Astrocyte (in vitro differentiated cells and primary cell): ENCODE results near the gene VPS41. TPM values are rescaled to one million over a fixed set of nuclear protein-coding genes. Genes with fewer than 3 reads are reported as not detected.

Source experiments
- DNase-seq: peaks from one replicate; pipeline ENCODE4 v3.0.0-alpha.2; 2010; ENCODE audit warnings: low read depth
- FAIRE-seq: peaks from 2 replicates; lab custom pipeline; 2011; peaks lifted over from hg19 to GRCh38; lab: Jason Lieb, UNC
- H2AFZ ChIP-seq: 2 replicates; pipeline ENCODE4 v1.6.0; 2012; ENCODE audit warnings: low read depth, low read length, inconsistent platforms
- H3K27ac ChIP-seq: 2 replicates; pipeline ENCODE4 v1.5.1; 2011; ENCODE audit warnings: low read depth, low read length, inconsistent platforms
- H3K27me3 ChIP-seq: 2 replicates; pipeline ENCODE4 v1.6.0; 2011; ENCODE audit warnings: low read length, inconsistent platforms; ENCODE audit not compliant: insufficient read depth
- H3K36me3 ChIP-seq: 2 replicates; pipeline ENCODE4 v1.5.1; 2011; ENCODE audit warnings: low read length, inconsistent platforms; ENCODE audit not compliant: insufficient read depth
- H3K4me1 ChIP-seq: 2 replicates; pipeline ENCODE4 v1.5.1; 2011; ENCODE audit warnings: low read length, inconsistent platforms; ENCODE audit not compliant: insufficient read depth
- H3K4me2 ChIP-seq: 2 replicates; pipeline ENCODE4 v1.6.0; 2012; ENCODE audit warnings: low read length, inconsistent platforms
- H3K4me3 ChIP-seq: 2 replicates; pipeline ENCODE4 v1.5.1; 2011; ENCODE audit warnings: low read depth, mild to moderate bottlenecking, low read length, inconsistent platforms; ENCODE audit not compliant: insufficient read depth
- H3K79me2 ChIP-seq: 2 replicates; pipeline ENCODE4 v1.6.0; 2012; ENCODE audit warnings: mild to moderate bottlenecking, low read length, inconsistent platforms; ENCODE audit not compliant: insufficient read depth
- H3K9ac ChIP-seq: 2 replicates; pipeline ENCODE4 v1.6.0; 2012; ENCODE audit warnings: mild to moderate bottlenecking, low read length, inconsistent platforms
- H3K9me3 ChIP-seq: 2 replicates; pipeline ENCODE4 v1.5.1; 2012; ENCODE audit warnings: low read depth, mild to moderate bottlenecking, low read length, inconsistent platforms; ENCODE audit not compliant: insufficient read depth
- H4K20me1 ChIP-seq: 2 replicates; pipeline ENCODE4 v1.6.0; 2012; ENCODE audit warnings: low read length, inconsistent platforms; ENCODE audit not compliant: insufficient read depth
- H3K27ac Mint-ChIP-seq: one replicate; pipeline ENCODE4 v1.8.0; 2021; ENCODE audit warnings: mild to moderate bottlenecking, mixed read lengths; ENCODE audit not compliant: unreplicated experiment
- H3K27me3 Mint-ChIP-seq: one replicate; pipeline ENCODE4 v1.8.0; 2021; ENCODE audit warnings: low read depth, mixed read lengths; ENCODE audit not compliant: unreplicated experiment
- H3K36me3 Mint-ChIP-seq: one replicate; pipeline ENCODE4 v1.8.0; 2021; ENCODE audit warnings: low read depth, mixed read lengths; ENCODE audit not compliant: unreplicated experiment
- H3K4me1 Mint-ChIP-seq: one replicate; pipeline ENCODE4 v1.8.0; 2021; ENCODE audit warnings: low read depth, mixed read lengths; ENCODE audit not compliant: unreplicated experiment
- H3K4me3 Mint-ChIP-seq: one replicate; pipeline ENCODE4 v1.8.0; 2021; ENCODE audit warnings: mild to moderate bottlenecking, moderate library complexity, mixed read lengths; ENCODE audit not compliant: unreplicated experiment
- H3K9me3 Mint-ChIP-seq: one replicate; pipeline ENCODE4 v1.8.0; 2021; ENCODE audit warnings: mild to moderate bottlenecking, mixed read lengths; ENCODE audit not compliant: unreplicated experiment
- EZH2 ChIP-seq: IDR thresholded peaks from 2 replicates; pipeline ENCODE4 v1.6.1; 2012; ENCODE audit warnings: mild to moderate bottlenecking, low read length, inconsistent platforms; ENCODE audit not compliant: insufficient read depth
- total RNA-seq: library from RNA; stranded (reverse); gene quantifications from 2 replicates; pipeline ENCODE4 v1.2.1, GENCODE V29; 2021
- TF ChIP-seq, protein P1 (sequence below): IDR thresholded peaks from 2 replicates; pipeline ENCODE4 v1.5.1; 2011; ENCODE audit warnings: low read depth, mild to moderate bottlenecking, inconsistent platforms, low read length, moderate library complexity; ENCODE audit not compliant: insufficient read depth

Gene VPS41
- total RNA-seq, 1 donor from 2014 or later = 93.6 TPM

DNA sequence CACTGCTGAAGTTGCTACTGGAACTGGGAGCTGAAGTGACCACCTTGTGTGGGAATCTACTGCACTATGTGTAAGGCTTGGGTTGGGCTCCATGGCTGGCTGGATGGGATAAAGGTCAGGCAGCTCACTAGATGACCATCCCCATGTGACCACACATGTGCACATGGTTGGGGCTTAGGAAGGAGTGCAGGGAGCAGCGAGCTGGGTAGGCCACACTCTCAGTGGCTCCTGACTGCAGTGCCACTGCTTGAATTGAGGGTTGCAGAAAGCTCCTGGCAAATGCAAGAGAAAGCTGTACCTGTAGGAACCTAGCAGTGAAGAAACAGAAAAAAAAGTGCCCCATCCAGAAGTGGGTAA is 230.3 kb downstream of the VPS41 start:
- H3K9me3 ChIP-seq = no peaks in the 10 kb centered on the region
- no peak overlapping the region for H3K4me3 Mint-ChIP-seq
- no peak overlapping the region for H3K27ac Mint-ChIP-seq

DNA sequence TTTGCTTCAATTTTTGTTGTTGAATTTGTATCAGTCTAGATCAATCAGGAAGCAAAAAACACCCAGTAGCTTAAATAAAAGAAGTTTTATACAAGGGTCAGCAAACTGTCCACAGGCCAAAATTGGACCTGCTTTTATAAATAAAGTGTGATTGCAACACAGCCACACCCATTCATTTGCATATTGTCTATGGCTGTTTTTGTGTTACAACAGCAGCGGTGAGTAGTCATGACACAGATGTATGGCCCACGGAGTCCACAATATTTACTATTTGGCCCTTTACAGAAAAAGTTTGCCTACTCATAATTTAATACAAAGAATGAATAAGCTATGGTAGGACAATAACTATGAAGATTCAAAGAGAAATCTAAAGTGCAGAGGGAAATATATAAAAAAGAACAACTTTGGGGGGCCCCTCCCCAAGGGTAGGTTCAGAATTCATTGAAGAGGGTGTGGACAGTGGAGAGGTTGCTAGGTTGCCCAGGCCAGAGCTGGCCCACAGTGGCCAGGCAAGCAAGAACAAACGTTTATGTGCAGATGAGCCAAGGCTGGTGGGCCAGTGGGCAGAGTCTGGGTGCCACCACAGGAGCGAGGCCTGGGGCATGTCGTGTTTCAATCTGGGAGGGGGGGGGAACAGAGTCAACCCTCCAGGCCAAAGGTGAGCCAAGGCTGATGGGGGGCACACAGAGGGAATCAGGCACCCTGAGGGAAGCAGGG is 230.9 kb downstream of the VPS41 start:
- no peaks in the 10 kb centered on the region for H4K20me1 ChIP-seq
- H3K27ac ChIP-seq = no peak overlapping the region
- no peaks in the 10 kb centered on the region for H3K36me3 ChIP-seq
- no peak for FAIRE-seq
- Mint-ChIP-seq H3K27me3 (peaks cover 2% of the 10 kb centered on the region), H3K9me3 (no peaks in the 10 kb centered on the region), H3K4me3 (no peak overlapping the region), H3K27ac (no peak overlapping the region), H3K36me3 (no peaks in the 10 kb centered on the region), H3K4me1 (no peaks in the 10 kb centered on the region)
- DNase-seq = no peak
- H3K27me3 ChIP-seq = no peaks in the 10 kb centered on the region
- no peaks in the 10 kb centered on the region for H3K9me3 ChIP-seq
- H3K4me2 ChIP-seq = no peak overlapping the region
- no peak overlapping the region for H3K9ac ChIP-seq
- TF ChIP-seq, protein P1, sequence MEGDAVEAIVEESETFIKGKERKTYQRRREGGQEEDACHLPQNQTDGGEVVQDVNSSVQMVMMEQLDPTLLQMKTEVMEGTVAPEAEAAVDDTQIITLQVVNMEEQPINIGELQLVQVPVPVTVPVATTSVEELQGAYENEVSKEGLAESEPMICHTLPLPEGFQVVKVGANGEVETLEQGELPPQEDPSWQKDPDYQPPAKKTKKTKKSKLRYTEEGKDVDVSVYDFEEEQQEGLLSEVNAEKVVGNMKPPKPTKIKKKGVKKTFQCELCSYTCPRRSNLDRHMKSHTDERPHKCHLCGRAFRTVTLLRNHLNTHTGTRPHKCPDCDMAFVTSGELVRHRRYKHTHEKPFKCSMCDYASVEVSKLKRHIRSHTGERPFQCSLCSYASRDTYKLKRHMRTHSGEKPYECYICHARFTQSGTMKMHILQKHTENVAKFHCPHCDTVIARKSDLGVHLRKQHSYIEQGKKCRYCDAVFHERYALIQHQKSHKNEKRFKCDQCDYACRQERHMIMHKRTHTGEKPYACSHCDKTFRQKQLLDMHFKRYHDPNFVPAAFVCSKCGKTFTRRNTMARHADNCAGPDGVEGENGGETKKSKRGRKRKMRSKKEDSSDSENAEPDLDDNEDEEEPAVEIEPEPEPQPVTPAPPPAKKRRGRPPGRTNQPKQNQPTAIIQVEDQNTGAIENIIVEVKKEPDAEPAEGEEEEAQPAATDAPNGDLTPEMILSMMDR = no peak
- TF ChIP-seq EZH2 = no peak
- no peak overlapping the region for H2AFZ ChIP-seq
- H3K4me1 ChIP-seq = no peaks in the 10 kb centered on the region
- no peaks in the 10 kb centered on the region for H3K79me2 ChIP-seq
- H3K4me3 ChIP-seq = no peak overlapping the region

More for the DNA sequence above, 230.3 kb downstream of the VPS41 start:
- Histone ChIP-seq H3K36me3 (no peaks in the 10 kb centered on the region), H3K27me3 (no peaks in the 10 kb centered on the region), H3K4me2 (no peak overlapping the region), H4K20me1 (no peaks in the 10 kb centered on the region), H3K79me2 (no peaks in the 10 kb centered on the region), H2AFZ (no peak overlapping the region), H3K9ac (no peak overlapping the region), H3K4me3 (no peak overlapping the region), H3K4me1 (no peaks in the 10 kb centered on the region), H3K27ac (no peak overlapping the region)
- H3K9me3 Mint-ChIP-seq = no peaks in the 10 kb centered on the region
- H3K36me3 Mint-ChIP-seq = no peaks in the 10 kb centered on the region
- no peak for TF ChIP-seq EZH2
- TF ChIP-seq, protein P1 = no peak
- H3K4me1 Mint-ChIP-seq = no peaks in the 10 kb centered on the region
- FAIRE-seq (no peak), DNase-seq (no peak)
- H3K27me3 Mint-ChIP-seq = peaks cover 2% of the 10 kb centered on the region

DNA sequence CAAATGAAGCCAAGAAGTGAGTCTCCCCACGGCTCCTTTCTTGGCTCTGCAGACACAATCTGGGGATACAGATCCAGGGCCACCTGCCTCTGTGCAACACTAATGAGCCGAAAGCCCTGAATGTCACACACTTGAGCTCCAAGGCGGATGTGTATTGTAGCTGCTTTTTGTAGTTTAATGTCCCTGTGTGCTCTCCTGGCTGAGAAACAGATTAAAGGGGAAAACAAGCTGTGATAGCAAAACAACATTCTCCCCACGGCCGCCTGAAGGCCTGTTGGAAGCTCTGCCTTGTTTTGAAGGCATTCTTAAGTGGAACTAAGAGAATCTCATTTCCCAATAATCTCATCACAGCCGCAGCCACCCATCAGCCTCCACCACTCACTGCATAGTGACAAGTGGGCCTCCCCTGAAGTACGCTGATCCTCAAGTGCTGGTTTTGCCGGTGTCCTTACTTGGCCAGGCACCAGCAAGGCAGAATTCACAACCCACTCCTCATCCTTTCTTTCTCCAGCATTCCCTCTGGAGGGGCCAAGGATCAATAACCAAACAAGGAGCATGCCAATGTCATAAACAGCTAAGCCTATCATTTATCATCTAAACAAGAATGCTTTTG is 233.4 kb downstream of the VPS41 start:
- DNase-seq (no peak), FAIRE-seq (no peak)
- Histone ChIP-seq H3K36me3 (no peaks in the 10 kb centered on the region), H3K4me3 (no peak overlapping the region), H3K9ac (no peak overlapping the region), H3K27me3 (no peaks in the 10 kb centered on the region), H2AFZ (no peak overlapping the region), H3K27ac (no peak overlapping the region), H4K20me1 (no peaks in the 10 kb centered on the region), H3K4me2 (no peak overlapping the region), H3K4me1 (no peaks in the 10 kb centered on the region), H3K9me3 (no peaks in the 10 kb centered on the region), H3K79me2 (no peaks in the 10 kb centered on the region)
- Mint-ChIP-seq H3K27ac (no peak overlapping the region), H3K27me3 (peaks cover 7% of the 10 kb centered on the region), H3K9me3 (no peaks in the 10 kb centered on the region), H3K36me3 (no peaks in the 10 kb centered on the region), H3K4me3 (no peak overlapping the region), H3K4me1 (no peaks in the 10 kb centered on the region)
- TF ChIP-seq, protein P1 = no peak
- no peak for TF ChIP-seq EZH2
